ENCODE measurements around the gene MFSD1.

The MFSD1 gene

DNA sequence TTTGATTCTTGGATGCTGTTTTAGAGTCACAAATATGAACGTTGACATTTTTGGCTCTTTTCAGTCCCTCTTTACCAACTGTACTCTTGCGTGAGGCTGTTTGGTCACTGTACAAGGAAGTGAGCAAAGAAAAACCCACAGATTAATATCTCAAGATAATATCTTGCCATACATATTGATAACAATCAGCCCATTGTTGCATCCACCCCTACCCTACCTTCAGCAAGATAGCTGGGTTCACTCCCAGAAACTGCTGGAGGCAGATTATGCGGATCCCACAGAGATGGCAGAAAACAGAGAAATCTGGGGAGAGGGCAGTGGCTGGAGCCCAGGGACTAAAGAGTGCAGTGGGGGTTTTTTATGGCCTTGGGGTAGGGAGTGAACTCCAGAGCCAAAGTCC is 29.9 kb upstream of the MFSD1 start:
- no peak for ATAC-seq
- TF ChIP-seq CSDC2 (CRISPR knock-in tag; IDR thresholded peaks at IDR 0.05) (no peak), ISL1 (CRISPR knock-in tag; IDR thresholded peaks at IDR 0.05) (no peak), GLIS3 (CRISPR knock-in tag; IDR thresholded peaks at IDR 0.05) (no peak), ZNF70 (CRISPR knock-in tag; IDR thresholded peaks at IDR 0.05) (no peak), ZNF8 (CRISPR knock-in tag; IDR thresholded peaks at IDR 0.05) (no peak), OSR1 (CRISPR knock-in tag; IDR thresholded peaks at IDR 0.05) (no peak), TOX (CRISPR knock-in tag; IDR thresholded peaks at IDR 0.05; ENCODE audit: borderline replicate concordance) (no peak), SNAI2 (CRISPR knock-in tag; IDR thresholded peaks at IDR 0.05) (no peak), RARB (CRISPR knock-in tag; IDR thresholded peaks at IDR 0.05) (no peak), ZNF565 (CRISPR knock-in tag; conservative IDR thresholded peaks at IDR 0.05; ENCODE audit: low read depth) (no peak), ESRRG (CRISPR knock-in tag; IDR thresholded peaks at IDR 0.05) (no peak), ZFP30 (CRISPR knock-in tag; IDR thresholded peaks at IDR 0.05) (no peak), TCF4 (CRISPR knock-in tag; IDR thresholded peaks at IDR 0.05; ENCODE audit: borderline replicate concordance) (no peak)
- TF ChIP-seq, protein P1, sequence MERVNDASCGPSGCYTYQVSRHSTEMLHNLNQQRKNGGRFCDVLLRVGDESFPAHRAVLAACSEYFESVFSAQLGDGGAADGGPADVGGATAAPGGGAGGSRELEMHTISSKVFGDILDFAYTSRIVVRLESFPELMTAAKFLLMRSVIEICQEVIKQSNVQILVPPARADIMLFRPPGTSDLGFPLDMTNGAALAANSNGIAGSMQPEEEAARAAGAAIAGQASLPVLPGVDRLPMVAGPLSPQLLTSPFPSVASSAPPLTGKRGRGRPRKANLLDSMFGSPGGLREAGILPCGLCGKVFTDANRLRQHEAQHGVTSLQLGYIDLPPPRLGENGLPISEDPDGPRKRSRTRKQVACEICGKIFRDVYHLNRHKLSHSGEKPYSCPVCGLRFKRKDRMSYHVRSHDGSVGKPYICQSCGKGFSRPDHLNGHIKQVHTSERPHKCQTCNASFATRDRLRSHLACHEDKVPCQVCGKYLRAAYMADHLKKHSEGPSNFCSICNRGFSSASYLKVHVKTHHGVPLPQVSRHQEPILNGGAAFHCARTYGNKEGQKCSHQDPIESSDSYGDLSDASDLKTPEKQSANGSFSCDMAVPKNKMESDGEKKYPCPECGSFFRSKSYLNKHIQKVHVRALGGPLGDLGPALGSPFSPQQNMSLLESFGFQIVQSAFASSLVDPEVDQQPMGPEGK (CRISPR knock-in tag; IDR thresholded peaks at IDR 0.05; ENCODE audit: borderline replicate concordance) = no peak
- TF ChIP-seq, protein P2, sequence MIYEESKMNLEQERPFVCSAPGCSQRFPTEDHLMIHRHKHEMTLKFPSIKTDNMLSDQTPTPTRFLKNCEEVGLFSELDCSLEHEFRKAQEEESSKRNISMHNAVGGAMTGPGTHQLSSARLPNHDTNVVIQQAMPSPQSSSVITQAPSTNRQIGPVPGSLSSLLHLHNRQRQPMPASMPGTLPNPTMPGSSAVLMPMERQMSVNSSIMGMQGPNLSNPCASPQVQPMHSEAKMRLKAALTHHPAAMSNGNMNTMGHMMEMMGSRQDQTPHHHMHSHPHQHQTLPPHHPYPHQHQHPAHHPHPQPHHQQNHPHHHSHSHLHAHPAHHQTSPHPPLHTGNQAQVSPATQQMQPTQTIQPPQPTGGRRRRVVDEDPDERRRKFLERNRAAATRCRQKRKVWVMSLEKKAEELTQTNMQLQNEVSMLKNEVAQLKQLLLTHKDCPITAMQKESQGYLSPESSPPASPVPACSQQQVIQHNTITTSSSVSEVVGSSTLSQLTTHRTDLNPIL (CRISPR knock-in tag; IDR thresholded peaks at IDR 0.05; ENCODE audit: low read depth) = no peak
- TF ChIP-seq, protein P3, sequence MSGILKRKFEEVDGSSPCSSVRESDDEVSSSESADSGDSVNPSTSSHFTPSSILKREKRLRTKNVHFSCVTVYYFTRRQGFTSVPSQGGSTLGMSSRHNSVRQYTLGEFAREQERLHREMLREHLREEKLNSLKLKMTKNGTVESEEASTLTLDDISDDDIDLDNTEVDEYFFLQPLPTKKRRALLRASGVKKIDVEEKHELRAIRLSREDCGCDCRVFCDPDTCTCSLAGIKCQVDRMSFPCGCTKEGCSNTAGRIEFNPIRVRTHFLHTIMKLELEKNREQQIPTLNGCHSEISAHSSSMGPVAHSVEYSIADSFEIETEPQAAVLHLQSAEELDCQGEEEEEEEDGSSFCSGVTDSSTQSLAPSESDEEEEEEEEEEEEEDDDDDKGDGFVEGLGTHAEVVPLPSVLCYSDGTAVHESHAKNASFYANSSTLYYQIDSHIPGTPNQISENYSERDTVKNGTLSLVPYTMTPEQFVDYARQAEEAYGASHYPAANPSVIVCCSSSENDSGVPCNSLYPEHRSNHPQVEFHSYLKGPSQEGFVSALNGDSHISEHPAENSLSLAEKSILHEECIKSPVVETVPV (CRISPR knock-in tag; IDR thresholded peaks at IDR 0.05) = no peak
- TF ChIP-seq, protein P4, sequence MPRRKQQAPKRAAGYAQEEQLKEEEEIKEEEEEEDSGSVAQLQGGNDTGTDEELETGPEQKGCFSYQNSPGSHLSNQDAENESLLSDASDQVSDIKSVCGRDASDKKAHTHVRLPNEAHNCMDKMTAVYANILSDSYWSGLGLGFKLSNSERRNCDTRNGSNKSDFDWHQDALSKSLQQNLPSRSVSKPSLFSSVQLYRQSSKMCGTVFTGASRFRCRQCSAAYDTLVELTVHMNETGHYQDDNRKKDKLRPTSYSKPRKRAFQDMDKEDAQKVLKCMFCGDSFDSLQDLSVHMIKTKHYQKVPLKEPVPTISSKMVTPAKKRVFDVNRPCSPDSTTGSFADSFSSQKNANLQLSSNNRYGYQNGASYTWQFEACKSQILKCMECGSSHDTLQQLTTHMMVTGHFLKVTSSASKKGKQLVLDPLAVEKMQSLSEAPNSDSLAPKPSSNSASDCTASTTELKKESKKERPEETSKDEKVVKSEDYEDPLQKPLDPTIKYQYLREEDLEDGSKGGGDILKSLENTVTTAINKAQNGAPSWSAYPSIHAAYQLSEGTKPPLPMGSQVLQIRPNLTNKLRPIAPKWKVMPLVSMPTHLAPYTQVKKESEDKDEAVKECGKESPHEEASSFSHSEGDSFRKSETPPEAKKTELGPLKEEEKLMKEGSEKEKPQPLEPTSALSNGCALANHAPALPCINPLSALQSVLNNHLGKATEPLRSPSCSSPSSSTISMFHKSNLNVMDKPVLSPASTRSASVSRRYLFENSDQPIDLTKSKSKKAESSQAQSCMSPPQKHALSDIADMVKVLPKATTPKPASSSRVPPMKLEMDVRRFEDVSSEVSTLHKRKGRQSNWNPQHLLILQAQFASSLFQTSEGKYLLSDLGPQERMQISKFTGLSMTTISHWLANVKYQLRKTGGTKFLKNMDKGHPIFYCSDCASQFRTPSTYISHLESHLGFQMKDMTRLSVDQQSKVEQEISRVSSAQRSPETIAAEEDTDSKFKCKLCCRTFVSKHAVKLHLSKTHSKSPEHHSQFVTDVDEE (CRISPR knock-in tag; IDR thresholded peaks at IDR 0.05) = no peak
- TF ChIP-seq, protein P5, sequence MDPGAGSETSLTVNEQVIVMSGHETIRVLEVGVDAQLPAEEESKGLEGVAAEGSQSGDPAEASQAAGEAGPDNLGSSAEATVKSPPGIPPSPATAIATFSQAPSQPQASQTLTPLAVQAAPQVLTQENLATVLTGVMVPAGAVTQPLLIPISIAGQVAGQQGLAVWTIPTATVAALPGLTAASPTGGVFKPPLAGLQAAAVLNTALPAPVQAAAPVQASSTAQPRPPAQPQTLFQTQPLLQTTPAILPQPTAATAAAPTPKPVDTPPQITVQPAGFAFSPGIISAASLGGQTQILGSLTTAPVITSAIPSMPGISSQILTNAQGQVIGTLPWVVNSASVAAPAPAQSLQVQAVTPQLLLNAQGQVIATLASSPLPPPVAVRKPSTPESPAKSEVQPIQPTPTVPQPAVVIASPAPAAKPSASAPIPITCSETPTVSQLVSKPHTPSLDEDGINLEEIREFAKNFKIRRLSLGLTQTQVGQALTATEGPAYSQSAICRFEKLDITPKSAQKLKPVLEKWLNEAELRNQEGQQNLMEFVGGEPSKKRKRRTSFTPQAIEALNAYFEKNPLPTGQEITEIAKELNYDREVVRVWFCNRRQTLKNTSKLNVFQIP (CRISPR knock-in tag; IDR thresholded peaks at IDR 0.05; ENCODE audit: borderline replicate concordance, low read depth) = no peak

DNA sequence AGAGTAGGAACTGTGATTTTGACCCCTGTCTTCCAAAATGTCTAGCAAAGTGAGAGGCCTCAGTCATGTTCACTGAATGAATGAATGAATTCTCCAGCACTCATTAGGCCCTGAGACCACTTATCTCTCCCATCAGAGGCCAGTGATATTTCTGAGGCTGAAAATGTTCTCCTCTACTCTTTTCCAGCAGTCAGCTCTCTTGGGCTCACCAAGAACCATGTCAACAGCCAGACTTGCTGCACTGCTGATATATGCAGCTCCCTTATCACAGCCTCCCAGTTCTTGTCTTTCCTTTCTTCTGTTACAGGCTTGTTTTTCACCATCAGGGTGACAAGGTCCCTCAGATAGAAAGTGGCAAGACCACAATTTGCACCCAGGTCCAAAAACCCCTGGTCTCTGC is 28.7 kb upstream of the MFSD1 start:
- no peak for TF ChIP-seq ZNF8 (CRISPR knock-in tag; IDR thresholded peaks at IDR 0.05)
- no peak for ATAC-seq

DNA sequence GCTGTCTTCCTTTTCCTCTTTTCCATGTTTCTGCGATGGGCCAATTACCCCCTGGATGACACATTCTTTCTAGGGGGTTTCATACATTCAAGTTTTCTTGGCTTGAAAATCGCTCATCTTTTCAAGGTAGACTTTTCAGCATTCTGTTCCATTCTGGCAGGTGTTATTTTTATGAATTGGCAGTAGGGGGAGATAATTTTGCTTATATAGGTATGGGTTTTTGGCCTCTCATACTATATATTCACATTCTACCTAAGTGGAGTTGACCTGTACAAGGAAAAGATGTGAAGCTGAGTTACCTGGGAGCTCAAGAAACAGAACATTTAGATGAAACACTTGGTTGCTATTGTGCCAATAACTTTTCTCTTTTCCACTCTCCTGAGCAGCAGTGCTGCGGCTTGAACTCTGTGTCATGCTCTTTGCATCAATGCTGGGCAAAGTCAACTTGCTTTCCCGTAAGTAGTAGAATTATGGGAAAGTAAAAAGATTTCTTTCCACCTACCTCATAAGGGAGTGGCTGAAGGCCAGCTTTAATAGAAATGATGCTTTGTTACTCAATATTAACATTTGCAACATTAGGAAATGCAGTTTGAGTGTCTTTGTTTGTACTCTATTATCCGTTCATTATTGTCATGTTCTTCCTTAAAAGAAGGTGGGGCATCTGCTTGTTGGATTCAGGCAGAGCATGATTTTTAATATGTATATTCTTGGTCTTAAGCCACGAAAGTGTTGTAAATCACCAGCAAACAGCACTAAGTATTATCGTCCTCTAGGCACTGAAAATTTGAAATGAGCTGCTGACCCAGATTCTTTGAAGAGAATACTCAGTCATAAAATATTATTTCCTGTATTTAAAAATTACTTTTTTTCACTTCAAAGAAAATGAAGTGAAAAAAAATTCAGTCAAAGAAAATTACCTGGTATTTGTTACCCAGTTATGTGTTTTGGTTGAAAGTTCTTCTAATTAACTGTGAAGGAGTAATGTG is 27.7 kb upstream of the MFSD1 start:
- no peak for ATAC-seq
- TF ChIP-seq ISL1 (CRISPR knock-in tag; IDR thresholded peaks at IDR 0.05) (no peak), RARB (CRISPR knock-in tag; IDR thresholded peaks at IDR 0.05) (no peak), GLIS3 (CRISPR knock-in tag; IDR thresholded peaks at IDR 0.05) (no peak), ZNF70 (CRISPR knock-in tag; IDR thresholded peaks at IDR 0.05) (no peak), TCF4 (CRISPR knock-in tag; IDR thresholded peaks at IDR 0.05; ENCODE audit: borderline replicate concordance) (no peak), CSDC2 (CRISPR knock-in tag; IDR thresholded peaks at IDR 0.05) (no peak), OSR1 (CRISPR knock-in tag; IDR thresholded peaks at IDR 0.05) (no peak), ZFP30 (CRISPR knock-in tag; IDR thresholded peaks at IDR 0.05) (no peak), SNAI2 (CRISPR knock-in tag; IDR thresholded peaks at IDR 0.05) (no peak), ESRRG (CRISPR knock-in tag; IDR thresholded peaks at IDR 0.05) (no peak), BACH2 (CRISPR knock-in tag; IDR thresholded peaks at IDR 0.05; ENCODE audit: borderline replicate concordance) (no peak), ZC3H10 (CRISPR knock-in tag; IDR thresholded peaks at IDR 0.05) (no peak), TOX (CRISPR knock-in tag; IDR thresholded peaks at IDR 0.05; ENCODE audit: borderline replicate concordance) (no peak), ZFP3 (CRISPR knock-in tag; IDR thresholded peaks at IDR 0.05) (no peak), ARNTL (CRISPR knock-in tag; IDR thresholded peaks at IDR 0.05; ENCODE audit: borderline replicate concordance, low read depth) (no peak), ZNF565 (CRISPR knock-in tag; conservative IDR thresholded peaks at IDR 0.05; ENCODE audit: low read depth) (no peak)
- TF ChIP-seq, protein P2 (CRISPR knock-in tag; IDR thresholded peaks at IDR 0.05; ENCODE audit: low read depth) = no peak
- TF ChIP-seq, protein P4 (CRISPR knock-in tag; IDR thresholded peaks at IDR 0.05) = no peak
